Testis (tissue), 2 donors: ENCODE measurements around the gene DLGAP4.

Source experiments
- POLR2A ChIP-seq: fragments of 450-650 bp; IDR thresholded peaks from one replicate; pipeline ENCODE4 v1.6.1; 2017; ENCODE audit warnings: antibody characterized with exemption, mild to moderate bottlenecking, moderate library complexity
- TF ChIP-seq, protein P1 (sequence below), 3 experiments: fragments of 450-650 bp in 2 of 3; fragments of 200-600 bp in 1 of 3; sonication (generic) in 1 of 3; IDR thresholded peaks; one replicate each; pipeline ENCODE4 v1.5.1; 2016 to 2019; ENCODE audit warnings: antibody characterized with exemption in 3 of 3, mild to moderate bottlenecking in 2 of 3, moderate library complexity in 1 of 3

DNA sequence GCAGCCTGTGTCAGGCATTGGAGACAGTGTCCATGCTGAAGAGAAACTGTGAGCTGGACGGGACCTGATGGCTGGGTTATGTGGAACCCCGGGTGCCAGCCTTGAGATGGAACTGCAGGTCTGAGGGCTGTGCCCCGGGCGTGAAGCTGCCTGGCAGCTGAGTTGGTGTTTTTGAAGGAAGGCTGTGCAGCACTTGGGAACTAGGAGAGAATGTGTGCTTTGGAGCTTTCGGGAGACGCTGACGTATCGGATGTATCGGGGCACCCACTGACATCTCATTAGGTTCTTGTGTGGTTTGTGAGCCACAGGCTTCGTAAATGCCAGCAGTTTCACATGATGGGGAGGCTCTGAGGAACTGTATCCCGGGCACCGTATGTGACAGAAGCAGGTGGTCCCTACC is 2.2 kb downstream of the DLGAP4 start:
- TF ChIP-seq, protein P1, sequence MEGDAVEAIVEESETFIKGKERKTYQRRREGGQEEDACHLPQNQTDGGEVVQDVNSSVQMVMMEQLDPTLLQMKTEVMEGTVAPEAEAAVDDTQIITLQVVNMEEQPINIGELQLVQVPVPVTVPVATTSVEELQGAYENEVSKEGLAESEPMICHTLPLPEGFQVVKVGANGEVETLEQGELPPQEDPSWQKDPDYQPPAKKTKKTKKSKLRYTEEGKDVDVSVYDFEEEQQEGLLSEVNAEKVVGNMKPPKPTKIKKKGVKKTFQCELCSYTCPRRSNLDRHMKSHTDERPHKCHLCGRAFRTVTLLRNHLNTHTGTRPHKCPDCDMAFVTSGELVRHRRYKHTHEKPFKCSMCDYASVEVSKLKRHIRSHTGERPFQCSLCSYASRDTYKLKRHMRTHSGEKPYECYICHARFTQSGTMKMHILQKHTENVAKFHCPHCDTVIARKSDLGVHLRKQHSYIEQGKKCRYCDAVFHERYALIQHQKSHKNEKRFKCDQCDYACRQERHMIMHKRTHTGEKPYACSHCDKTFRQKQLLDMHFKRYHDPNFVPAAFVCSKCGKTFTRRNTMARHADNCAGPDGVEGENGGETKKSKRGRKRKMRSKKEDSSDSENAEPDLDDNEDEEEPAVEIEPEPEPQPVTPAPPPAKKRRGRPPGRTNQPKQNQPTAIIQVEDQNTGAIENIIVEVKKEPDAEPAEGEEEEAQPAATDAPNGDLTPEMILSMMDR (IDR thresholded peaks at IDR 0.05), result no peak
- TF ChIP-seq POLR2A, result no peak
